GM12801 (cell line): ENCODE data around the gene TEX2.

Experiments used
- TF ChIP-seq, protein P1 (sequence below): IDR thresholded peaks from one replicate; pipeline ENCODE4 v1.5.1; 2011; ENCODE audit warnings: control low read depth; ENCODE audit not compliant: insufficient read length; ENCODE audit errors: extremely low read depth

TEX2 gene

DNA sequence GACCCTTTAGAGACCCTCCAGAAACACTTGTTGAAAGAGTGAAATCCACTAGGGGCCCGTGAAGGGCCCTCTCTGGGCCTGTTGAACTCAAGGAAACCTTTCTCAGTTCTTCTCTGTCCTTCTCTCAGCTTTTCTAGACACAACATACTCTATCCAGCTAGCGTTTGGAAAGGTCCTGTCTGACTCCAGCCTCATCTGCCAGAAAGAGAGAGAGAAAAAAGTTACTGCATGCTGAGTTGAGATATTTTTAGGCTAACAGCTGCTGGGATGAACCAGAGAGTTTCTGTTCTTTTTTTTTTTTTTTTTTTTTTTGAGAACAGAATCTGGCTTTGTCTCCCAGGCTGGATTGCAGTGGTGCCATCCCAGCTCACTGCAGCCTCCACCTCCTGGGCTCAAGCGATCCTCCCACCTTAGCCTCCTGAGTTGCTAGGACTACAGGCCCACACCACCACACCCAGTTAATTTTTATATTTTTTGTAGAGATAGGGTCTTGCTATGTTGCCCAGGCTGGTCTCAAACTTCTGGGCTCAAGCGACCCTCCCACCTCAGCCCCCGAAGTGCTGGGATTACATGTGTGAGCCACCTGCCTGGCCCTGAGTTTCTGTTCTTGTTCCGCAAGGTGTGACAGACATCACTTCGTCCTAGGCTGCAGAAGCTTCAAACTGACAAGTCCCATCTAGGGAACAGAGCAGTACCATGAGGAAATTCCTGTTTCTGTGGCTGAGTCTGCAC lies 14.9 kb upstream of the TEX2 start:
- TF ChIP-seq, protein P1, sequence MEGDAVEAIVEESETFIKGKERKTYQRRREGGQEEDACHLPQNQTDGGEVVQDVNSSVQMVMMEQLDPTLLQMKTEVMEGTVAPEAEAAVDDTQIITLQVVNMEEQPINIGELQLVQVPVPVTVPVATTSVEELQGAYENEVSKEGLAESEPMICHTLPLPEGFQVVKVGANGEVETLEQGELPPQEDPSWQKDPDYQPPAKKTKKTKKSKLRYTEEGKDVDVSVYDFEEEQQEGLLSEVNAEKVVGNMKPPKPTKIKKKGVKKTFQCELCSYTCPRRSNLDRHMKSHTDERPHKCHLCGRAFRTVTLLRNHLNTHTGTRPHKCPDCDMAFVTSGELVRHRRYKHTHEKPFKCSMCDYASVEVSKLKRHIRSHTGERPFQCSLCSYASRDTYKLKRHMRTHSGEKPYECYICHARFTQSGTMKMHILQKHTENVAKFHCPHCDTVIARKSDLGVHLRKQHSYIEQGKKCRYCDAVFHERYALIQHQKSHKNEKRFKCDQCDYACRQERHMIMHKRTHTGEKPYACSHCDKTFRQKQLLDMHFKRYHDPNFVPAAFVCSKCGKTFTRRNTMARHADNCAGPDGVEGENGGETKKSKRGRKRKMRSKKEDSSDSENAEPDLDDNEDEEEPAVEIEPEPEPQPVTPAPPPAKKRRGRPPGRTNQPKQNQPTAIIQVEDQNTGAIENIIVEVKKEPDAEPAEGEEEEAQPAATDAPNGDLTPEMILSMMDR, result no peak

DNA sequence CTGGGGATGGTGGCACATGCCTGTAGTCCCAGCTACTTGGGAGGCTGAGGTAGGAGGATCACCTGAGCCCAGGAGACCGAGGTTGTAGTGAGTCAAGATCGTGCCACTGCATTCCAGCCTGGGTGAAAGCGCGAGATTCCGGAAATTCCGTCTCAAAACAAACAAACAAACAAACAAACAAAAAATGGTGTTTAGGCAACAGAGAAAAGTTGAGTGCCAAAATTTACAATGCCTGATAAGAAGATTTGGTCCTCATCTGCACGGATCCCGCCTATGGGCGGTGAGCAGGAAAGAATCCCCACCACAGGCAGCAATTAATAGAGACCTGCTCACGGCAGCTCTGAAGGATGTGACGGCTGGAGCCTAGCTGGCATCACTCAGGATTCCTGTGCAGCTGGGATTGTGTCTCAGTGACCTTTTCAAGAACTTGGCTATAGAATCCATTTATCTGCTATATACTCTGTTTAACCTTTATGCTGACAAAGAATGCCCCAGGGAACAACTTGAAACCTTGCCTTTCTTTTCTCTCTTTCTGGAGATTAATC lies 14.0 kb upstream of the TEX2 start:
- TF ChIP-seq, protein P1, result no peak

DNA sequence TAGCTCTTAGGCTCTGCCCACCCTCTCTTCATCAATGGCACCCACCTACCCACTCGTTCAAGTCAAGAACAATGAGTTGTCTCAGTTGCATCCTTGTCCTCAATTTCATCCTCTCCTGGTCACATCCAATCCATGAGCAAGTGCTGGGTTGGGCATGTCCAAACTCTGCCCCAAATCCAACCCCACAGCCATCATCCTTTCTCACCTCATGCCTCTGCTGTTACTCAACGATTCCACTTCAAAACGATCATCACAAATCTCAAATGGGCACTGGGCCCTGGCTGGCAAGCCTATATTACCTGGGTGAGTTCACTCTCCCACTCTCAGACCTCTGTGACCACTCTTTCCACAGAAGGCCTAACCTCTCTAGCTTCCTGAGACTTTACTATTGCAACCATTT lies 12.0 kb upstream of the TEX2 start:
- TF ChIP-seq, protein P1, result no peak

DNA sequence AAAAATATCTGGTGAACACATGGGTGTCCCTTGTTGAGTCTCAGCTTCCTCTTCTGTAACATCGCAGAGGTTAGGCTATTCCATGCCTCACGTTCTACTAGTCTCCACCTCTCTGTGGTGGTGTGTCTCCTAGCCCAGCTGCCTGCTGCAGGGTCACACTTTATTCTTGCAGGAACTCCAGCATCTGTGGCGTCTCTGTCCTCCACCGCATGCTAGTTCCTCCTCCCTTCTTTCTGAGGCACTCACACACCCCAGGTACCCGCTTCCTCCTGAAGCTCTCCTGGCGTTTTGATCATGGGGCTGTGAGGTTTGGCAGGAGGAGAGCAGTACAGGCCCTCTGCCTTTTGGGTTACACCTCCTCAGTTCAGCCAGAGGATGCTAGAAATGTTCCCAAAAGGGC lies 9.9 kb upstream of the TEX2 start:
- TF ChIP-seq, protein P1, result no peak

DNA sequence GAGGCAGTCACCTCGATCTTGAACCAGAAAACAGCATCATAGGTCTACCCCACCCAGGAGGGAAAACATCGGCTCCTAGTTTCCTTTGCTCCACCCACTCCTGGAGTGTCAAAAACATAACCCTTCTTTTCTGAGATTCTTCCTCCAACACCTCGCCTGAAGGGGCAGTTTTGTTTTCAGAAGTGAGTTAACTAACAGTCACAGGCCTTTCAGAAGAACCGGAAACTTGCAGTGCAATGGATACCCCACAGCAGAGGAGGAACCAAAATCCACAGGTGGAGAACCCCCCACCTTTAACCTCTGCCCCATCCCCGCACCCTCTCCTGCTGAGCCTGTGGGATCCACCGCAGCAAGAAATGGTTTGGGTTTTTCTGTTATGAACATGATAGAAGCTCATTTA lies 7.8 kb upstream of the TEX2 start:
- TF ChIP-seq, protein P1, result no peak

DNA sequence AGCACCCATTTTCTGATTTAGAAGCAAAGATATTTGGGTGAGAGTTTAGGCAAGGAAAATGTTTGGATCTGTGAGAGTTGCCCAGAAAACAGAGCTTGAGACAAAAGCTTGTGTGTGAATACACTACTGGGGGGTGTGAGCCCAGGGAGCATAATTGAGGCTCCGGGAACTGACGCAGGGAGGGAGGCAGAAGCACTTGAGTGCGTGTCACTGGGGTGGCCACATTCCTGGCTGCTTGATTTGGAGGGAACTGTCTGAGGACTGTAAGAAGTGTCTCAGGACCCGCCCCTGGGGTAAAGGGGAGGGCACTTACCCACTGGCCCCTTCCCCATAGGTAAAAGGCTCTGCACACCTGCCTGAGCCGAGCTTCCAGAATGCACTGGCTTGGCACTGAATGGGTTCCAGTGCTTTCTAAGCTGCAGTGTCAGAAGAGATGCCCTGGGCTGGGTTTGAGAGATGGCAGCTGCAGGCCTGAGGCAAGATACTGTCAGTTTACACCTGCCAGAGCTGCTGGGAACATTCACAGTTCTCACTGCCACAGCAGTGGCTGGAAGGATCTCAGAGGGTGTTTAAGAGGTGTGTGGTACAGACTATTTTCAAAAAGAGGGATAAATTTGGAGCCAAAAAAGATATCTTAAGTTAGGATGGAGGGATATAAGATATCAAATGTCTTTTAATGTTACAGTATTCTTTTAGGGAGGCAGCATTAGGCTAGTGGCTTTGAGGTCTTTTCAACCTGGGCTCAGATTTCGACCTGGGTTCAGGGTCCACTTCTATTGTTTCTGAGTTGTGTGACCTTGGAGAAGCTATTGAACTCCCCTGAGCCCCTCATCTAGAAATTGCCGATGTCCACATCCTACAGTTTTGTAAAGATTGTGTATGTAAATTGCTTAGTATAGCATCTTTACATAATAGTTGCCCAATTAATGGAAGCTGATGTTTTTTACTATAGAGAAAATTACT lies 6.9 kb upstream of the TEX2 start:
- TF ChIP-seq, protein P1, result no peak

DNA sequence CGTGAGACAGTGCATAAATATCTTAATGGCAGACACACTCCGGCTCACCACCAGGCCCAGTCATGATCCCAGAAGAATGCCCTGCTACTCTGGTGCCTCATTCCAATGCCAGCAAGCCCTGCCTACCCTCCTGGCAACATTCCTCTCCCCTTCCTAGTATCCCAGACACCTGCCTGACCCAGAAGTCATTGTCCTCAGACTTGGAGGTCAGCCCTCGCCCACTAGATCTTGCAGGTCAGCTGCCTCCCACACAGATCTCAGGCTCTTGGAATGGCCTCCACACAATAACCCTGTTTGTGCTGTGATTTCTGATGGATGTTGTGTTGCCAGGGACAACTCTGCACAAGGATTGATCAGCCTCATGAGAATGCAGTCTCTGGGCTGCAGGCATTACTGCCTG lies 1.8 kb upstream of the TEX2 start:
- TF ChIP-seq, protein P1, result no peak
